GM19099 (cell line): ENCODE results near the gene LRMDA.

ENCODE experiments used
- POLR2A ChIP-seq: IDR thresholded peaks from 3 replicates; pipeline ENCODE4 v1.6.1; 2011; ENCODE audit warnings: low read depth; ENCODE audit not compliant: insufficient read length; ENCODE audit errors: extremely low read depth

LRMDA gene

DNA sequence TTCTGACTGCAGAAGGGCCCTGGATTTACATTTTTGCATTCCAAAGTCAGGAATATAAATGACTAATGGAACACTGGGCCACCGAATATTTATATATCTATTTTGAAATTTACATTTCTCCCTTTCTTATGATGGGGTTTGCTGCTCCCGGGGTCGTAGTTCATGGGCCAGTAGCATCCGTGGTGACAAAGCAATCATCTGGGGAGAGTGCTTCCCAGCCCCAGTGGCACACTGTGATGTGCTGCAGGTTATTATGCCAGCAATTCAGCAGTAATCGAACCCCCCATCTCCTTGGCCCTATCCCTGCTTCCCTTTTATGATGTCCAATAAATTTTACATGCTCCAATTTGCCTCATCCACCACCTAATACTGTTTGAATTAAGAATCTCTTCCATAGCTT, 837.5 kb downstream of the LRMDA start:
- no peak for TF ChIP-seq POLR2A

DNA sequence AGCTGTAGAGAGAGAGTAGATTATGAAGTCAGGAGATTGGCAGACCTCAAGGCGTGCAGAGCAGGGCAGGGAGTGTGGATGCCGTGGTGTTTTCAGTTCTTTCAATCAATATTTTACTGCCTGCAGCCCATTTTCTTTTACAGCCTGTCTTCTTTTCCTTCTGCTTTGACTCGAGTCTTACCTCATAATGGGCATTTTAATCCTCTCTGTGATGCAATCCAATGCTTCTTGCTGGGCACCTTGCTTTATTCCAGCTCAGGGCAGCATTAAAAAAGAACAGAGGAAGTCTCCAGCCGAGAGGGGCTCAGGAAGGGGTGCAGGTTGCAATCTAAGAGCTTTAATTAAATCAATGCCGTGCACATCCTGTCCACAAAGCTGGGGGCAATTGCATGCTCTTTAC, 839.0 kb downstream of the LRMDA start:
- no peak for TF ChIP-seq POLR2A

DNA sequence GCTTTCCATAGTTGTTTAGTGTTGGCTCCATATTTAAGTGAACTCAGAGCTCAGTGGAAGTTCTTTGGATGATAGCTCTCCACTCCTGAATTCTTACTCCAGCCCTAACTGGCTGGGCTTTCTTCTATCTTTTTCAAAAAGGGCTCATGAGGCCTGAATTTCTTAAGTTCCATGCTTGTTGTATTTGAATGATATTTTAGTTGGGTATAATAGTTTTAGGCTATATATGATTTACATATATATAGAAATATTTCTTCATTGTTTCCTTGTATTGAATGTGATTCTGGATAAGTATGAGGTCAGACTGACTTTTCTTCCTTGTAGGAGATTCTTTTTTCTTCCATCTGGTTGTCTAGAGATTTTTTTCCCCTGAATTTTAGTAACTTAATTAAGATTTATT, 843.5 kb downstream of the LRMDA start:
- TF ChIP-seq POLR2A, result no peak

DNA sequence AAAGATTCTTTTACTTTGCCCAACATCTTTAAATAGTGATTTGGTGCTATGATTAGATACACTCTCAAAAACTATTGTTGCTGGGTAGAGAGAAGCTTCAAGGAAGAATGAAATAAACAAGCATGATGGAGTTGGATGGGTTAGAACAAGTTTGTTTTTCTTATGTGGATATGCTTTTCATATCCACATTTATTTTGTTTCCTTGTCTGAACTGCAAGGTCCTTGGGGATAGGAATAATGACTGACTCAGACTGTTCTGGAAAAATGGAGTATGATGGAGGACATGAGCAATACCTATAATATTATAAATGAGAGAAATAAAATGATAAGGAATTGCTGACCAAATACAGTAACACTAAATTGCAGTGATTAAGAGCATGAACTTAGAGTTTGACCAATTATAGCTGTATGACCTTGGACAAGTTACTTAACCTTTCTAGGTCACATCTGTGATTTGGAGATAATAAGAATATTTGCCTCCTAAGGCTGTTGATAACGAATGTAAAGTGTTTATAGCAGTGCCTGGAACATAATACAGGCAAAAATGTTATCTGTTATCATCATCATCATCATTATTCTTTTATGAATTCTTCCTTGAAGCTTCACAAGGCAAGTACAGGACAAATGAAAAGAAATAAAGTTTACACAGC, 847.5 kb downstream of the LRMDA start:
- TF ChIP-seq POLR2A, result no peak

DNA sequence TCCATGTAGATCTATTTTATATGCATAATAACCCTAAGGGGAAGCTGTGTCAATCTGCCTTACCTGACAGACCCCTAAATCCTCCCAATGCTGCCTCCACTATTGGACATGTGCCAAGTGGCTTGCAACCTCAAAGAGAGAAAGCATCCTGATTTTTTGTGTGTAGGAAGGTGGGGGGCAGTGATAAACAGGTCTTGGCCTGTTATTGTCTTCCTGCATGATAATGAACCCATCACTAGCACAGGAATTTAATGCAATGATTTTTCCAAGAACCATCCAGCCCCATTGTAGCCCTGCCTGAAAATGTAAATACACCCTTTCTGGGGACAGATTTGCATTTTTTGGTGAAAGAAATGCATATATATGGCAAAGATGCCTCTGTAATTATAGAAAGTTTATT, 850.2 kb downstream of the LRMDA start:
- TF ChIP-seq POLR2A, result no peak

DNA sequence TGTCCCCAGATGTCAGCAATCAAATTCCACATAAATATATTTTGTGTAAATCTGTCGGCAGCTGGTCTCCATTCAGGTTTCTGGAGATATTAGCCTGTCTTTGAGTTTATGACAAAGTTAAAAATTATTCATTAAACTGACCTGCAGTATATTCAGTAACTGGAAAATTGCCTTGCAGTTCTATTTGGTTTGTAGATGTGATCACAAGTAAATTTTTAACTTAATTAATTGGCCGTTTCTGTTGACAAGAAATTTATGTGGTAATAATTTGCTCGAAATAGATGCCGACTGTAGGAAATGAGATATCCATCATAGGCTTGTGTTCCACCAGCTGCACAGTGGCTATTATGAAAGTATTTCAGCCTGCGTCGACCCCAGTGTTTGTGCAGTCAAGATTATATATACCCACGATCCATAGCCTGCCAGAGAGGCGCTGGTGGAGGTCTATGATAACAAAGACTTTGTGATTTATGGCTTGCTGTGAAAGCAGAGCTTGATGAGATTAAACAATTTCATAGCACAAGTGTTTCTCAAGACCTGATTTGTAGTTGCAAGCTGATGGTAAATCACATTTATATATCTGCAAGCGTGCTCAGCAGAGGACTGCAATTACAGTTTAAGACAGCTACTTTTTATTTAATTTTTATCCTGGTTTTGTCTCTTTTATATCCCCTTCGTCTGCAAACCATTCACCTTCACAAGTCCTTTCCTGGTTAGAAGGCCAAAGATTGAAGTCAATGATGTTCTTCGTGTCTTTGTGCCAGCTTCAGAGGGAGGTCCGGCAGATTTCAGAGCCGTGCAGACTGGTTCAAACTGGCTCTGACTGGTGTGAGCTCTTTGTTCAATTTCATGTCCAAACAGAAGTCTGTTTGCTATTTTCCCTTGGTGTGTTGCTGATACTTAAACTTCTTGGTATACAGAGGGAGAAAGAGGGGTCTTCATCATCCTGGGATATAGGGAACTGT, 850.9 kb downstream of the LRMDA start:
- TF ChIP-seq POLR2A, result no peak

DNA sequence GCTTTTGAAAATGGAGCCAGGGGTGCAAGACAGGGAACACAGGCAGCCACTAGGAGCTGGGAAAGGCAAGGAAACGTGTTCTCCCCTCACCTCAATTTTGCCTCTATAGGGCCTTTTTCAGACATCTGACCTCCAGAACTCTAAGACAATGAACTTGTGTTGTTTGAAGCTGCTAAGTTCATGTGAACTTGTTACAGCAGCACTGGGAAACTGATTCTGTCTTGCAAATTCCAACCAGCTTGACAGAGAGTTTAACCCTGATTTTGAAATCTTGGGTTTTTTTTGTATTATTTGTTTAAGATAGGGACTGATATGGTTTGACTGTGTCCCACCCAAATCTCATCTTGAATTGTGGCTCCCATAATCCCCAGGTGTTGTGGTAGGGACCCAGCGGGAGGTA, 852.9 kb downstream of the LRMDA start:
- no peak for TF ChIP-seq POLR2A

DNA sequence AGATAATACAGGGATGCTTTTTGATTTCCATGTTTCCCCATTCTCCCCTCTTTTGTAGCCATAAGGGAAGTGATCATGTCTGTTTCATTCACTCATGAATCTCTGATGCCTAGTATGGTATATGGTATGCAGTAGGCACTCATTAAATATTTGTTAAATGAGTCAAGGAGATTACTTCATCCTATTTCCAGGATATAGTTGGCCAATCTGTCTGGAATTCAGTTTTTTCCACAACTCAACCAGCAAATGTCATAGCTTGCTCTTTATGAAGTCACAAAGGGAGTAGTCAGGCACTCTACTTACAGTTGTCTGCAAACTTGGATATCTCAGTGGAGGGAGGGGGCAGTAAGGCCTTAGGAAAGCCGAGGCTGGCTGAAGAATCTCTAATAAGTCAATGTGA, 853.6 kb downstream of the LRMDA start:
- no peak for TF ChIP-seq POLR2A

DNA sequence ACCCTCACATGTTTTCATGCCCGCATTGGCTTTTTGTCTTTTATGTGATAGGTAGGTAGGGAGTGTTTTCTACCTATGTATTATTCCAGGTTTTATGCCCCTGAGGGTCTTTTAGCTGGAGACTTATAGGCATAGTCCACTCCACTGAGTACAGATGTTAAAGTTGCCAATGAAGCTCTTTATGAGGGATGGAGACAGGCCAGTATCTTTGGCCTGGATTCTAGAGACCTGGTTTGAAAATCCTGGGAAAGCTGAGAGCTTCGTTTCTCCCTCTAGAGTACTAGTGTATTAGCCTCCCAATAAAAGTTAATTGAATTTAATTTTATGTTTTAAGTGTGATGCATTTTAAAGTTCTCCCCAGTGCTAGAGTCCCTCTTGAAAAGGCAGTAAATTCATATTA, 854.1 kb downstream of the LRMDA start:
- TF ChIP-seq POLR2A, result no peak

DNA sequence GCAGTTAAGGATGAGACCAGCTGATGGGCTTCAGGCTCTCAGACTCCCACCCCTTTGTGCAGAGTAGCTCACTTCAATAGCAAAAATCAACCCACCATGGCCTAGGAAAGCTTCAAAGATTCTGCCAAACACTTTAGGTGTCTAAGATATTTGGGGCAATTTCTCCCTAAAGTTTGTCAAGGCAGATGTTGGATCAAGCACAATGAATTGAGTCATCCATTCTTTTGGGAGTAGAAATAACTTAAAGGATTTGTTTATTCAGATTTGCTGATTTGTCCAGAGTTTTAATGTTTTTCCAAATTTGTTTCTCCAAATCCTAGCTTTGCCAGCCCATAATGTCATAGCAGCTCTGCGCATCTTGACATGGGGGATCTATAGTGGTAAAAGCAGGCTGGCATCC, 855.1 kb downstream of the LRMDA start:
- no peak for TF ChIP-seq POLR2A

DNA sequence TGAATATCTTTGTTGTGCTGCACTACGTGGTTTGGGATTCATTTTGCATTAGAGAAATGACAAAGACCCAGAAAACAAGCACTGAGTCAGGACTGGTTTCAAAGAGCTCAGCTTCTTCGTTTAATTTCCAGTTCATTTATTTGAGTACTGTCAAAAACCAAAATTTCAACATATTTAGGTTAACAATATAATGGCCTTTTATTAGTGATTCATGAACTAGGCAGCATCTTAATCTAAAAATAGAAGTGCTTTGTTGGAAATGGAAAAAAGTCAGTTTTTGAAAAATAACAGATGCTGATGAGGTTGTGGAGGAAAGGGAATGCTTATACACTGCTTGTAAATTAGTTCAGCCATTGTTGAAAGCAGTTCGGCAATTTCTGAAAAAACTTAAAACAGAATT, 856.4 kb downstream of the LRMDA start:
- no peak for TF ChIP-seq POLR2A

DNA sequence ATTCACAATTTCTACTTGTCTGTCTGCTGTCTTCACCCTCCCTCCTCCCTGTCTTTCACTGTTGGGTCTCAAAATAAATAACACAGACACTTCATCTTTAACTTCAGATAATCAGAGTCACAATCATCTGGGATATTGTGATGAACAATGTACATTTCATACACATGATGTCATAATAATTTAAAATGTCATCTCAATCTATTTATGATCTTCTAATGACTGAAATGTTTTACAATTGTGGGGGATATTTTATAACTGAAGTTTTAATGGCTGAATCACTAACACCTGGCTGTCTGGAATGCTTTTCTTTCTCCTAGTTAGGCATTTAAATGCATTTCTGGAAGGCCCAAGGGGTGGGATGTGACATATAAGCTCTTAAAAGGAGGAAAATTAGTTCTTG, 859.8 kb downstream of the LRMDA start:
- TF ChIP-seq POLR2A, result no peak

DNA sequence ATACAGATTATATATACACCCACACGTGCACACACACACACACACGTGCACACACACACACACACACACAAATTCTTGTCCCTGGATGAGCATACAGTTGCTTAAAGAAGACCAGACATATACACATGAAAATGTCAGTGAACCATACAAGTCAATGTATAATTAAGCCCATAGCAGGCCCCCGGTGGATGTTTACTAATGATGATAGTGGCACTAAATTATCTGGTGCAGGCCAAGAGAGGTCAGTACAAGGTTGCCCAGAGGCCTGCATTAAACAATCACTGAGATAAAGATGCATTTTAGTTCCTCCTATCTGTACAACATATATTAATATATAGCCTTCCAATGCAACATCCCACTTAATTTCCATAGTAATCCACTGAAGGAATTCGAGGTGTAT, 860.5 kb downstream of the LRMDA start:
- TF ChIP-seq POLR2A, result no peak

DNA sequence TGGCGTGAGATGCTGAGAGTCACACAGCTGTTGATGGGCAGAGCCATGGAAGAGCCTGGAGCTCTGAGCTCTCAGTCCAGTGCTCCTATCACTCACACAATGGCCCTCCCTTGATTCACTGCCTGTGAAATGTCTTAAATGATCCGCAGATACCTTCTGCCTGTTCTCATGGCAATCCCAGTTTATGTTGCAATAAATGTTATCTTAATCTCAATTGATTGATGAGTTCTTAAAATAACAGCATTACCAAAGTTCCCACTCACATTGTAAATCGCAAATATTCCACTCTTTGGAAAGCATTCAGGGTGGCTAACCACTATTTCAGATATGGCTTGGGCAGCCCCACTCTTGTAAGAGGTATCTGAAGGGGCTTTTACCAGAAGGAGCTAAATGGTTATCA, 865.5 kb downstream of the LRMDA start:
- no peak for TF ChIP-seq POLR2A

DNA sequence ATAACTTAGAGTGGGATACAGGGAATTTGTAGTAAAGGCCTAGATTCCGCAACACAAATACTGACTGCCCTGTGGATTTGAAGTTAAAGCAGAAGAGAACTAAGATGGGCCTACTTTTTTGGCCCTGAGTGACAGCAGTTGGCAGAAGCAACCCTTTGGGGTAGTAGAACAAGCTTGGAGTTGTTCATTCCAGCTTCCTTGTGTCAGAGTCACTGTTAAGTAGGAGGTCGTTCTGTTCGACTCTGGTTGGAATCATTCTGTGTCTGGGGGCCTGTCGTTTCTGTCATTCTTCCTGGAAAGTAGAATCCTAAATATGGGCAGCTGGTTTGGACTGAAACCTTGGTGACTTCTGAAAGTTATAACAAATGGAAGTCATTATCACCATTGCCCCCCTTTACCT, 865.9 kb downstream of the LRMDA start:
- TF ChIP-seq POLR2A, result no peak

DNA sequence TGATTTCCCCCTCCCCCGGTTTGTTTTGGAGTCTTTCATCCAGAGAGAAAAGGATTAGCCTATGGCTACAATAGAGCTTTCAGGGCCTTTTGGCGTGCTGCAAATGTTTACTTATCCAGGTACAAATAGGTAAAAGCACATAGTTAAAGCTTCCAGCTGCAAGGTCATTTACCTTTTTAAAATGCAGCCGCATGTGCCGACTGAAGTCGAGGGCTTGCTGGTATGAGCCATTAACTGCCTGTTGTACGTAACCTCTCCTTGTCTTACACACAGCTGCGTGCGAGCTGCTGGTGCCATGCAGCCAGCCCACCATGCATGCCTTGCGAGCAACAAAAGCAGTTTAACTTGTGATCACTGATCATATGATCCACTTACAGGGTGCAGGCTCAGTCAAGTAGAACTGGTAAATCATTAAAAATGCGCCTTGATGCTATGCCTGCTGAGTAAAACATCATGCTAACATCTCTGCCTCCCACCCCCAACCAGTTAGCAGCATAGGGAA, 866.4 kb downstream of the LRMDA start:
- no peak for TF ChIP-seq POLR2A
